Kidney tubule cell (primary cell): ENCODE measurements around the gene HOXD10.

Source experiments
- DNase-seq: peaks from one replicate; pipeline ENCODE4 v3.0.0-alpha.2; 2018; ENCODE audit warnings: low spot score

Gene HOXD10

DNA sequence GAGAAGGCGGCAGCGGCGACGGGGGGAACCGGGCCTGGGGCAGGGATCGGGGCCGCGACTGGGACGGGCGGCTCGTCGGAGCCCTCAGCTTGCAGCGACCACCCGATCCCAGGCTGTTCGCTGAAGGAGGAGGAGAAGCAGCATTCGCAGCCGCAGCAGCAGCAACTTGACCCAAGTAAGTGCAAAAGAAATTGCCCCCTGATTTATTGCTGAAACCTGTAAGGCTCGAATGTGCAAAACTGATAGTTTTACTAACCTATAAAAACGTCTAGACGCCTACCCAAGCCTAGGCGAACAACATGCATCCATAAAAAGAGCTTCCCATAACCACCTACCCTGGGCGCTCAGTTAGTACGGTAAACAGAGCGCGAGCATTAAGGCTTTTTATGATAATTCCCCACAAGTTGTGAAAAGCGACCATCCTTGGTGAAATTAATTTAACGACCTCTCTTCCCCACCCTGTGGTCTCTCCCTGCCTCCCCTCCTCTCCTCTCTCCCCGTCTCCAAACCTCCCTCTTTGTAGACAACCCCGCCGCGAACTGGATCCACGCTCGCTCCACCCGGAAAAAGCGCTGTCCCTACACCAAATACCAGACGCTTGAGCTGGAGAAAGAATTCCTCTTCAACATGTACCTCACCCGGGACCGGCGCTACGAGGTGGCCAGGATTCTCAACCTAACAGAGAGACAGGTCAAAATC, 7.0 kb downstream of the HOXD10 start:
- peak; percentile 47 for DNase-seq

DNA sequence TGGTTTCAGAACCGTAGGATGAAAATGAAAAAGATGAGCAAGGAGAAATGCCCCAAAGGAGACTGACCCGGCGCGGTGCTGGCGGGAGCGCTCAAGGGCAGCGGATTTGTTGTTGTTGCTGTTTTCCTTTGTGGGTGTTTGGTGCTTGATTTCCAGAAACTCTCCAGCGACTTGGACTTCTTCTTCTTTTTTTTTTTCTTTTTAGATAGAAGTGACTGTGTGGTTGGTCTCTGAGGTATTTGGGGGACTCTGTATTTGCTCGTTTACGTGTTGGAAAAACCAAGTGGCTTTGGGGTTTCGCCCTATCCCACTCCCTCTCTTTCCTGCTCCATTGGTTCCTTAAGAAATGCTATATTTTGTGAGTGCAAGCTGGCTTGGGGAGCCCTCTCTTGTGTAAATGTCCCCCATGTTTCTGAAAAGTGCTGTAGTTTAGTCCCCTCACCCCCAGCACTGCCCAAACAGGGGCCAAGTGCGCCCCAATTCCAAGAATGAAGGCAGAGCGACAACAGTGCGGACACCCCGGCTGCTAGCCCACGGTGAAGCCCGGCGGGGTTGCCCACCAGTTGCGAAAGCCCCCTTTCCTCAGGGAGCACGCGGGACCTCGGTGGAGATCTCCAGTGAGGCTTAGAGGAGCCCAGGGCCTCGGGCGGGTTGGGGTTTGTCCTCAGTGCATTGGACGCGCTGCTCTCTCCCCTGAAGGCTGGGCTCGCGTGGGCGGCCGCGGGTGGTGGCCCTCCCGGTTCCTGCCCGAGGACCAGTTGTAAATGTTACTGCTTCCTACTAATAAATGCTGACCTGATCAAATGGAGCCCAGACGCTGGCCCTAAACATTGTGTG, 7.8 kb downstream of the HOXD10 start:
- peak; percentile 20 for DNase-seq

DNA sequence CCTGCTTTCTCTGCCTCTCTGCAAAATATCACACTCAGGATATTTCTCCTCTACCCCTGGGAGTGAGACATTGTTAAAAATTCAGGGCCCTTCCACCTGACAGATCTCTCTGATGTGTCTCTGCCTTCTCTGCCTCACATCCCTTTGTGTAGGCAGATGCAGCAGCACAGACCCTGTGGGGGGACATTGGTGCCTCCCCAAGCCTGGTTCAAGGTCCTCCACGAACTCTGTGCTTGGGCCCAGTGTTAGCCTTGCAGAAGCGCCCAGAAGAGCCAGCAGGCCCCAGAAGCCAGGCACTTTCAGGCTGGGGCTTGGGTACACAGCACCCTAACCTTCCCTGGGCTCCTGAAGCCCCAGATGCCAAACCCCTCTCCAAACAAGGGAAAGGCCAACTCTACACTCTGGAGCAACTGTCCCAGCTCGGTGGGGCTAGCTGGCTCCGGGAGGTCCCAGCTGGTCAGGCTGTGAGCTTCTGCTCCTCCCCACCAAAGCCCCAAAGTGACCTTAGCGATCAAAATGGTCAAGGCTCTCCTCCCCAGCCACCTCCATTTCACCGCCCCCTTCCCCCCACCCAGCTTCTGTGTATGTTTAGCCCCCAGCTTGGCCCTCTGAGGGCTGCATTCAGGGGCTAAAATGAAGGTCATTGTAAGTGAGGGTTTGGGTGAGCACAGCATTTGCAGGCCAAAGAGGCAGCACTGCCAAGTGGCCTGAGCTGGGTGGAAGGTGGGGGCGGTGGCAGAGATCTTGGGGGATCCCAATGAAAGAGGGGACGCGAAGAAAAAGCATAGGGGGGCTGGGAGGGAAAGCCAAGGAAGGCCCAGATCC, 8.6 kb downstream of the HOXD10 start:
- peak; percentile 18 for DNase-seq

DNA sequence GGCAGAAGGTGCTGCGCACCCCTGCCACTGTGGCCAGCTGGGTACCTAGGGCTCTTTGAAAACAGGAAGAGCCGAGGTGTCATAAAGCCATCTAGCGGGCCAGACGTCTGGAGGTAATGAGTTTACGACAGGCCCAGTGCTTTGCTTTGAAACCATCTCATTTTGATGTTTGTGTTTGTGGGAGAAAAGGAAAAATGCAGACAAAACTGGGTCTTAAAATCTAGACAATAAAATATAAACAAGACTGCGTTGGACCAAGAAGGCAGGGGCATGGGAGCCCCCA, 9.1 kb downstream of the HOXD10 start:
- DNase-seq: peak; percentile 65

GRCh38 chr2:176126929-176127773, 10.6 kb downstream of the HOXD10 start:
- peak; percentile 66 for DNase-seq

- DNase-seq: no peak
These were observed 11.1 kb downstream of the HOXD10 start for GRCh38 chr2:176127774-176128072.

GRCh38 chr2:176128172-176128981, 11.8 kb downstream of the HOXD10 start:
- peak; percentile 54 for DNase-seq

DNA sequence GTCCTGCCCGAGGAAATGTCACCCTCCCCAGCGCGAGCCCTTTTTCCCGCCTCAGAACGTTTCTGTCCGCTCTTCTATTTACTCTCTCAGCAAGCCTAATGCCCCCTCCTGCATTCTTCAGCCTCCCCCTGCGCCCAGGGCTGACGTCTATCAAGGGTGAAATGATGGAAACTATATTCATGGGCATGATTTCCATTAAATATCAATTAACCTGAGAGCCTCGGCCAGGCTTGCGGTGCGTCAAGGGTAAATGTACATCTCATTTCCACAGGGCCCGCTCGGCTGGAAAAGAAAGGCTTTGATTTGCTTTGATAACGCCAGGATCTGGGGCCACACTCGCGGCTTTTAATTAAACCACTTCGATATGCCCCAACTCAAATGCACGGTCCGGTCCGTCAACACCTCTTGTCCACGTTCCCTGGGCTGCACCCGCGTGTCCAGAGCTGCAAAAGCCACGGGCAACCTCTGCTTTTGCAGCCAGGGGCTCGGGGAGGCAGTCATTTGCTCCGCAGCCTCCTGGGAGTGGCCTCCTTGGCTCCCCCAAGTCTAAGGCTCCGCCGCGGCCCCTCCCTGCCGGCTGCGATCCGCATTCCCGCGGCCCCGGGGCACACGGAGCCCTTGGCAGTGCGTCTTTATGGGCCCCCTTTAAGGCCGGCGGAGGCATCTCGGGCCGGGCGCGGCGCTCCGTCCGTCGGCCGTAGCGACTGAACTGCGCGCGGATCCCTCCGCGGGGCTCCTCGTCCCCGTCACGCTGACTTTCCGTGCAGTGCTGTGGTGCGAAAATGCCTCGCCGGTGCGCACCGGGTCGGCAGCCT, 12.6 kb downstream of the HOXD10 start, which contains the start of gene HOXD8:
Gene HOXD8 (plus strand): TSS at position 724 of the 815 bp plus-strand sequence. CDS start 662 bp downstream, outside the sequence.
- DNase-seq: peak; percentile 87

DNA sequence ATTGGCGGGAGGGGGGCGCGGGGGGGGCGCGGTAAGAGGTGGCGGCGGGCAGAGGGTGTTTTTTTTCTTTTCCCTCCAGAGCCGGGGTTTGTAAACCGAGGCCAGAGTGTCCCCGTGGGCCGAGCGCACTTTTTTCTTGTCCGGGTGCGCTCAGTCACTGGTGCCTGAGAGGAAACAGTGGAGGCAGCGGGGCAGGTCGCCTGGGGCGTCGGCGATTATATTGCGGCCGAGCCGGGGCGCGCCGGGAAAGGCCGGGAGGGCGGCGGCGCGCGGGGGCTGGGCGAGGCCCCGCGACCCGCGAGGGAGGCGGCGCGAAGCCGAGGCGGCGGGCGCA, 13.2 kb downstream of the HOXD10 start:
- DNase-seq: no peak

DNA sequence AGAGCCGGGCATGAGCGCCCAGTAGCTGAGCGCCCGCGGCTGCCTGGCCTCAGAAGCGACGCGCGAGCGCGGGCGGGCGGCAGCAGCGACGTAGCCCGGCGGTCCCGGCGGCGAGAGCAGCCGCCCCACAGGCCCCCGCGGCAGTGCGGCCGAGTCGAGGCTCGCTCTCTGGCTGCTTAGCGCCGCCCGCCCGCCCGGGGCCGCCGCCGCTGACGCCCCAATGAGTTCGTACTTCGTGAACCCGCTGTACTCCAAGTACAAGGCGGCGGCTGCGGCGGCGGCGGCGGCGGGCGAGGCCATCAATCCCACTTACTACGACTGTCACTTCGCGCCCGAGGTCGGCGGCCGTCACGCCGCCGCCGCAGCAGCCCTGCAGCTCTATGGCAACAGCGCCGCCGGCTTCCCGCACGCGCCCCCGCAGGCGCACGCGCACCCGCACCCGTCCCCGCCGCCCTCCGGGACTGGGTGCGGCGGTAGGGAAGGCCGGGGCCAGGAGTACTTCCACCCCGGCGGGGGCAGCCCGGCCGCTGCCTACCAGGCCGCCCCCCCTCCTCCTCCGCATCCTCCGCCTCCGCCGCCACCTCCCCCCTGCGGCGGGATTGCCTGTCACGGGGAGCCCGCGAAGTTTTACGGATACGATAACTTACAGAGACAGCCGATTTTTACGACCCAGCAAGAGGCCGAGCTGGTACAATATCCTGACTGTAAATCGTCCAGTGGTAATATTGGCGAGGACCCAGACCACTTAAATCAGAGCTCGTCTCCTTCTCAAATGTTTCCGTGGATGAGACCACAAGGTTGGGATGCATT, 13.8 kb downstream of the HOXD10 start:
- DNase-seq: peak; percentile 67

- DNase-seq: peak; percentile 19
These were observed 14.6 kb downstream of the HOXD10 start for GRCh38 chr2:176130957-176131847.

DNA sequence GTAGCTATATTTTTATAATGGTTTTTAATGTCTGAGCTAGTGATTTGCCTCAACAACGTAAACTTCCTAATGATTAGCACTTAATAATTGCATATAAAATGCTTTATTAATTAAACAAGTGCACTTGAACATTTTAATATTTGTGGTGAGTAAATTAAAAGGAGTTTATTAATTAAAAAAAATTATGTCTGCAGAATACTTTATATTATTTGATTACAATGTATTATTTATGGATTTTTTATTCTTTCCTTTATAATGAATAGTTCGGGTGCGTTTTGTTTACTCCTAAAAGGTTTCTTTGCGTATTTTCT, 15.2 kb downstream of the HOXD10 start:
- DNase-seq: no peak

DNA sequence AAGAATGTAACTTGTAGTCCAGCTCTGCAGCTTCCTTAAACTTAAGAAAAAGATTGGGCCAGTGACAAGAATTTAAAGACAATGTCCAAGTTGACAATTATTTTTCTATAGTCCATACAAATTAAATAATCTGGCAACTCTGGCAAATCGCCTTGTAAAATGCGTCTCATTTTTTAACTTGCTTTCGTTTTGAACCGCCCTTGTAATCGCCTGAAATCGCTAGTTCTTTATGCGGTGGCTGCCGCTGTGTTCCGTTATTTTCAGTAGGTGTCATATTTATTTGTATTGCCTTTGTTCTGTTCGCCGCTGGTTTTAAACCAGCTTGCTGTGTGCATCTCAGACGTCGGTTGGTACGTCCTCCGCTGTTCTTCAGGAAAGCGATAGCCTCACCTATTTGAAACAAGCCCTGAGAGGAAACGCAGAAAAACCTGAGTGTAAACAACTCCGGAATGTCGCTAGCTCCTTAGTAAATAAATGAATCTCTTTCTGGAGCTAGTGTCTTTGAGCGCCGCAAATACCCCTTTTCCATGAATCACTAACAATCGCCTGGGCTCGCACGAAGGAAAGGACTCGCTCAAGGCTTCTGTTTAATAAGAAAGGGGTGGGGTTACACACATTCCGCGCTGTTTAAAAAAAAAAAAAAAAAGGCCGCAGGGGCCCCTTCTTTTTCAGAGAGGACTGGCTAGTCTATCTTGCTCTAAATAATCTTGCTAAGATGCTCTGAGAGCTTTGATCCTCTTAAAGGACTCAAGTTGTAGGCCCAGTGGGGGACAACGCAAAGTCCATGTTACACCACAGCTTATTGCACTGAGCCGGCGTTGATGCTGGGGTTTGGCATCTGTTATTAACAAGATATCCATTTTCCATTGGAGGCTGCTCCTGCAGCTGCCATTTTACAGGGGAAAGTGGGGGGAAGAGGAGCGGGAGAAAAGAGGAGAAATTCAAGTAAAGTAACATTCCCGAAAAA, 15.9 kb downstream of the HOXD10 start:
- peak; percentile 69 for DNase-seq

DNA sequence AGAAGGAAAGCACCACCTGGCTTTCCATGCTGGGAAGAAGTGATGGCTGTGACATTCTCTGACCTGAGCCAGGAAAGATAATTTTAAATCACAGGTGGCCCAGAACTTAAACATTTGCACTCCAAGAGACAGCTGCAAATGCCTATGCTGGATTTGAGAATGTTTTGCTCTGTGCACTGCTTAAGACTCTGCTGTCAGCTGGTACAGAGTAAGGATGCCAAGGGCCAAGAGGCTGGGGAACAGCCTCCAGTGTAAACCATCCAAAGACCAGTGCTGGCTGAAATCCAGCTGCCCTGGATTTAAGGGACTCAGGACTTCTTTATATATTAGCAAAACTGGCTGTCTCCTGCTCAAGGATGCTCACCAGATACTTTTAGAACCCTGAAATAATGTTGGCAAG, 16.8 kb downstream of the HOXD10 start:
- no peak for DNase-seq

DNA sequence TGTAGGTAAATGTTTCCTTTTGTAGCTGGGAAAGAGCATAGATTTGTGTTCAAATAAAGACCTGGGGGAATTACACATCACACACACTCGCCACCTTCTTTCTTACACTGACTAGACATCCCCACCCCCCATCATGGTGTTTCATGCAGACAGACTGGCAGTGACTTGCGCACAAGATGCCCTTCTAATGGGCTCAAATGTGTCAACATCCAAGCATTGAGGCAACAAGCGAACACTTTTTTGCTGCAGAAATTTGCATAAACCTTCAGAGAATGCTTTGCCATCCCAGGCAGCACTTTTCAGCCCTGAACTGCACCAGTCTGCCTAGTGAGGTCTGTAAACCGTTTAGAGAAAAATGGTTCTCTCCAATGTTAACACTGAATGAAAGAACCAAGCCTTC, 17.5 kb downstream of the HOXD10 start:
- peak; percentile 35 for DNase-seq

- DNase-seq: peak; percentile 34
These were observed 18.5 kb downstream of the HOXD10 start for GRCh38 chr2:176135035-176135440.
